ENCODE results near the gene INF2.
"Not testable (repeated sequence)": the region's sequence is repeated elsewhere in the genome, so short reads cannot be mapped to it uniquely, and the experiment has no call there.

The INF2 gene

DNA sequence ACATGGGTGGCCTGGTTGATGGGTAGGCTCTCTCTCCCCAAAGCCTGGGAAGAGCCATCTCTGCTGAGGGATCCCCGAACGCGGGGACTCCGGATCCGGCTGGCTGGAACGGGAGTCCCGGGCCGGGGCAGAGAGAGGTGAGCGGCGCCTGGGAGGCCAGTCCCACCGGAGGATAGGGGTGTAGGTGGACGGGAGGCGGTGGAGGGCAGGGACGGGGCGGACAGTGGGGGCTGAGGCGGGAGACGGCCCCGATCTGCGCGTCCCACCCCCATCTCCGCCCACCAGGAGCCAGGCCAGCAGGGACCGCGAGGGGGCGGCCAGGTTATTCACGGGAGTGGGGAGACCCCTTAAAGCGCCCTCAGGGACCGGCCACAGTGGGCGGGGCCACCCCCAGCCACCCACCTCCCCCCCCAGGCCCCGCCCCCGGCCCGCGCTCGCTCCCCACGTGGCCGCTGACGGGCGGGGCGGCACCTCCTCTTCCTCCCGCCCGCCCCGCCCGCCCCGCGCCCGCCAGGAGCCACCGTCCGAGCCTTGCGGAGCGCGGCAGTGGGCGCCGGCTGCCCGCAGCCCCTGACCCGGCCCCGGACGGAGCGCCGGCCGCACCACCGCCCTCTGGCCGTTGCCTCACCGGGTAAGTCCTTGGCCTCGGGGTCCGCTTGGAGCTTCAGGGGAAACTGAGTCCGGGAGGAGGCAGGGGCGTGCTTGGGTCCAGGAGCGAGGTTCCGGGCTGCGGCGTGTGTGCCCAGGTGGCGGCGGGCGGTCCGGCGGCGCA lies at the start of gene INF2:
TSS of gene INF2 (plus strand) at position 510 of the 772 bp plus-strand sequence. CDS start 11,748 bp downstream, outside the sequence.
- DNase-seq = no peak

DNA sequence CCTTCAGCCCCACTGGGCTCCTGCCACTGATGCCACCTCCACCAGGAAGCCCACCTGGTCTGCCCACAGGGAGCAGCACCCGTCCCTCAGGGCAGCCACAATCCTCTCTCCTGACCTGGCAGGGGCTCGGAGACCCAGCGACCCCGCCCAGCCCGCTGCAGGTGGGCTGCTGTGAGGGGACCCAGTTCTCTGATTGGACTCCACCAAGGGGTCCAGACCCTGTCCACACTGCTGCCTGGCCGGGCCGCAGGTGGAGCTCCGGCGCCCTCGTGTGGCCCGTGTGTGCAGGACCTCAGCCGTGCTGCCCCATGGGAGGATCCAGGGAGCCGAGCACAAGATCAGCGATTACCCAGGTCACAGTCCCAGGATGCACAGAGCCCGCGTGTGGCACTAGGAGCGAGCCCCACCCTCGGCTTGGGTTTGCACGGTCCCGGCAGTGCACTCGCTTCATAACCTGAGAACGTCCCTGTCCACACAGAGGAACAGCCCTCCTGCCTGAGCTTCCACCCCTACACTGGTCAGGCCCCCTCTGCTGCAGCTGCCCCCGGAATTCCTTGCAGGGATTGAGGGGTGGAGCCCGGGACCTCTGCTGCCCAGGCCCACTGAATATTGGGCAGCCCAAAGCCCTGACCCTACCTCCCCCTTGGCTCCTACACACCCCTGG lies 49.4 kb upstream of the INF2 start:
- DNase-seq = peak; percentile 77

DNA sequence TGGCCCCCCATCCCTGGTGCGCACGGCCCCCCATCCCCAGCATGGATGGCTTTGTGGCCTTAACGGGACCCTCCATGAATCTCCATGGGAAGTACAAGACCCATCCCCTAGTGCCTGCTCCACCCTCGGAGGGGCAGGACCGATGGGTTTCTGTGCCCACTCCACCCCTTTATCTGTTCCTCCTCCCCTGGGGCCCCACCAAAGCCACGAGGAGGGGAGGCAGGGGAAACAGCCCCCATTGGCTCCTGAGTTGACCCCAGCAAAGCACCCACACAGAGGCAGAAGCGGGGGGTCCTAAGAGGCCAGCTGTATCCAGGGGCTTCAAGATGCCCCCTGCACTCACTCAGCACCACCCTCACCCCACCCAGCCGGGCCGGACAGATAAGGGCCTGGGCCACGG lies 48.7 kb upstream of the INF2 start:
- DNase-seq = no peak

- no peak for DNase-seq
Observed at GRCh38 chr14:104641753-104642539, 47.5 kb upstream of the INF2 start.

DNA sequence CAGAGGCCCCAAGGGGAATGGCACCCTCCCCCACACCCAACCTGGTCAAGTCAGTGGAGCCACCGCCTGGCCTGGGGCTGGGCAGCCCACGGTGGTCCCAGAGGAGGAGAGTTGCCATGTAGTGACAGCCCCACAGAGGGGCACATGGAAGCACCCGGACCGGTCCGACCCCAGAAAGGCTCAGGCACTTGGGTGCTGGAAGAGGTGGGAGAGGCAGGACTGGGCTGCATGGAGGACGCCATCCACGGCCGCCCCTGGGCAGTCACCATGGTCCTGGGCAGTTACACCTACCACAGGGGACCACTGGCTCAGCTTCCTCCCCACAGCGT lies 46.9 kb upstream of the INF2 start:
- DNase-seq = no peak

DNA sequence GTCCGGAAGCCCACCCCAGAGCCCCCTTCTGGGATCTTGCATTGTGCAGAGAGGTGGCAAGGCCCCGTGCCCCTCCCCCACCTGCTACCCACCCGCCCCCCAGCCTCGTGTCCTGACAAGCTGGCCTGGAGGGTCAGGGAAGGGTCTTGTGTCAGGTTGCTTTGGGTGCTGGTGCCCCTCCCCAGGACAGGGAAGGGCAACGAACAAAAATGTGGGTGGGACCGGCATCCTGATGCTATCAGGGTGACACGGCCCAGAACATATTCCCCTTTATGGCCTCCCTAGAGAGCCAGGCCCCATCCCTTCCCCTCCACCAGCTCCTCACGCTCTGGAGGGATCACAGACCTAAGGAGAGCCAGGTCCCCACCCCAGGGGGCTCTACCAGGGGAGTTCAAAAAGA lies 46.1 kb upstream of the INF2 start:
- no peak for DNase-seq

- no peak for DNase-seq
Observed at GRCh38 chr14:104644091-104644635, 45.3 kb upstream of the INF2 start.

GRCh38 chr14:104644656-104645378 lies 44.6 kb upstream of the INF2 start:
- no peak for DNase-seq

- no peak for DNase-seq
Observed at GRCh38 chr14:104647467-104648043, 41.9 kb upstream of the INF2 start.

GRCh38 chr14:104650057-104650980 lies 39.1 kb upstream of the INF2 start:
- DNase-seq = peak; percentile 92

- no peak for DNase-seq
Observed at GRCh38 chr14:104650981-104651875, 38.2 kb upstream of the INF2 start.

DNA sequence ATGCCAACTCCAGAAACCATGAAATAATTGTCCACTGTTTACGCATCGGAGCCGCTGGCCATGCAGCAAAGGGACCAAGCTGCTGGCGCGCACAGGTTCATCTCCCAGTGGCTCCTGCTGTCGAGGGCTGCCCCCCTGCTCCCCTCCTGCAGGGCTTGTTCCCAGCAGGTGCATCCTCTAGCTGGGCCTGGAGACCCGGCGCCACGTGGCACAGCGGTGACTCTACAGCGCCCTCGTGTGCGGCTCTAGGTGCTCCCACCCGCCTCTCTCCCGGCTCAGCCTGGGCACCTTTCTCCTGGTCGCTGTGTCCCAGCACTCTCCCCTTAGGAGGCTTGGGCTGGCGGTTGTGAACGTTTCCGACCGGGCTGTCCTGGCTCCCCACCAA lies 37.5 kb upstream of the INF2 start:
- DNase-seq = no peak

- no peak for DNase-seq
Observed at GRCh38 chr14:104652386-104652785, 37.0 kb upstream of the INF2 start.

DNA sequence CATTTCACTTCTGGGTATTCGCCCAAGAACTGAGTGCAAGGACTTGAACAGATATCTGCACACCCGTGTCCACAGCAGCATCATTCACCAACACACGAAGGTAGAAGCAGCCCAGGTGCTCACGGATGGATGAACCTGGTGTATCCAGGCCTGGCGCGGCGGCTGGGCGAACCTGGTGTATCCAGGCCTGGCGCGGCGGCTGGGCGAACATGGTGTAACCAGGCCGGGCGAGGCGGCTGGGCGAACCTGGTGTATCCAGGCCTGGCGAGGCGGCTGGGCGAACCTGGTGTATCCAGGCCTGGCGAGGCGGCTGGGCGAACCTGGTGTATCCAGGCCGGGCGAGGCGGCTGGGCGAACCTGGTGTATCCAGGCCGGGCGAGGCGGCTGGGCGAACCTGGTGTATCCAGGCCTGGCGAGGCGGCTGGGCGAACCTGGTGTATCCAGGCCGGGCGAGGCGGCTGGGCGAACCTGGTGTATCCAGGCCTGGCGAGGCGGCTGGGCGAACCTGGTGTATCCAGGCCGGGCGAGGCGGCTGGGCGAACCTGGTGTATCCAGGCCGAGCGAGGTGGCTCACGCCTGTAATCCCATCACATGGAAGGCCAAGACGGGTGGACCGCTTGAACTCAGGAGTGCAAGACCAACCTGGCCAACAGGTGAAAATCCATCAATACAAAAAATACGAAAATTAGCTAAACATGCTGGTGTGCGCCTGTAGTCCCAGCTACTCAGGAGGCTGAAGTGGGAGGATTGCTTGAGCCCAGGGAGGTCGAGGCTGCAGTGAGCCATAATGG lies 36.1 kb upstream of the INF2 start:
- DNase-seq = not testable (repeated sequence)

DNA sequence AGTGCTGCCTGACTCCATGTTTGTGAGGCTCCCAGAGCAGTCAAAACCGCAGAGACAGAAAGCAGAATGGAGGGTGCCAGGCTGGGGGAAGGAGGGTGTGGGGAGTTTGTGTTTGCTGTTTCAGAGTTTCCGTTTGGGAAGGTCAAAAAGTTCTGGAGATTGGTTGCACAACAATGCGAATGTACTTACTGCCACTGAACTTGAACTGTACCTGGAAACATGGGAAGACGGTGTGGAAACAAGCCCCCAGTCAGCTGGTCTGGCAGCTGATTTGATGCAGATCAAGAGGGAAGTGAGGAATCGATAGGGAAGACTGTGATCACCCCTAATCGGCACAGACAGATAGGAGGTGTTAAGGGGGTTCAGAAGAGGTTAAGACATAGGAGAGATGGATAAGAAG lies 35.3 kb upstream of the INF2 start:
- DNase-seq = no peak

DNA sequence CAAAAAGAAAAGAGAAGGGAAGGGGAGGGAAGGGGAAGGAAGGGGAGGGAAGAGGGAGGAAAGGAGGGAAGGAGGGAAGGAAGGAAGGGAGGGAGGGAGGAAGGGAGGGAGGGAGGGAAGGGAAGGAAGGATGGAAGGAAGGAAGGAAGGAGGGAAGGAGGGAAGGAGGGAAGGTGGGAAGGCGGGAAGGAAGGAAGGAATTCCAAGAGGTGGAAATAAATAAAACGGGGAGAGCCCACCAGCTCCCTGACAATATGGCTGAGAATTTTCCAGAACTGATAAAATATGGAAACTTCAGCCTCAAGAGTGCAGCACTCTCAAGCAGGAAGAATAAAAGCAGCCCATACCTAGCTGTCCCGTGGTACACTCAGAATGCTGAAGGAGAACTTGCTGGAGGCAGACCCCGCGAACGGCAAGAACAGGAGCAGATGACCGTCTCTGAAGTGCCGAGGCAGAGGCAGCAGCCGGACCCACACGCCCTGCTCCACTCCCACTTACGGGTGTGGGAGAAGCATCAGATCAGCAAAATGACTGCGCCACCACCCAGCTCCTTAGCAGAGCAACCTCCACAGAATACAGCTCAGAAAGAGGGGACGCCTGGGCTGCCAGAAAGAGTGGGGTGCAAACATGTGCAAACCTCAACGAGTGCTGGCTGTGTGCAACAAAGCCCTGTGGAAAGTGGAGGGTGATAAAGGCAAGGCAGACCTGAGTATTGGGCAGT lies 34.1 kb upstream of the INF2 start:
- no peak for DNase-seq

DNA sequence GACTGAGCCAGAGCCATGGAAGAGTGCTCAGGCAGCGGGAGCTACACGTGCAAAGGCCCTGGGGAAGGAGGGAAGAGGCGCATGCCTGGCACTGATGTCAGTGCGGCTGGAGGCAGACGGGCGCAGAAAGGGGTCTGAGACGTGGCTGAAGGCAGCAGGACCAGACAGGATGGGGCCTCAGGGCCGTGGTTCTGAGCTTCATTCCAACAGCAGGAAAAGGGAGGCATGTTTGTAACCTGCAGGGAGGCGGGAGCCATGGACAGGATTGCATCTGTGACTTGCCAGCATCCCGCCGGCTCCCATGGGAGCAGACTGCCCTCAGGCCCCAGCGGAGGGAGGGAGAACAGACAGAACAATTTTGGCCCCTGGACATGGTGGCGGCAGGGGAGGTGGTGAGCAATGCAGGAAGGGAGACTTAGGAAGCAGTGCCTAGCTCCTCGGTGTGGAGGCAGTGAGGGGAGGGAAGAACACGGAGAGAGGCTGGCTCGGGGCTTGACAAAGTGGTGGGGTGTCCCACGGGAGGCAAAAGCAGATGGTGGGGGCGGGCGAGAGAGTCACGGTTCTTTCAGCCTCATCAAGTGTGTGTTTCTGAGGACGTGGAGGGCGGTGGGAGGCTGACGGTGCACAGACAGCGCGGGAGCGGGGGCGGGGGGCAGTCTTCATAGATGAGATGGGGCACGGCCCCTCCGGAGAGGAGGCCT lies 33.3 kb upstream of the INF2 start:
- no peak for DNase-seq

DNA sequence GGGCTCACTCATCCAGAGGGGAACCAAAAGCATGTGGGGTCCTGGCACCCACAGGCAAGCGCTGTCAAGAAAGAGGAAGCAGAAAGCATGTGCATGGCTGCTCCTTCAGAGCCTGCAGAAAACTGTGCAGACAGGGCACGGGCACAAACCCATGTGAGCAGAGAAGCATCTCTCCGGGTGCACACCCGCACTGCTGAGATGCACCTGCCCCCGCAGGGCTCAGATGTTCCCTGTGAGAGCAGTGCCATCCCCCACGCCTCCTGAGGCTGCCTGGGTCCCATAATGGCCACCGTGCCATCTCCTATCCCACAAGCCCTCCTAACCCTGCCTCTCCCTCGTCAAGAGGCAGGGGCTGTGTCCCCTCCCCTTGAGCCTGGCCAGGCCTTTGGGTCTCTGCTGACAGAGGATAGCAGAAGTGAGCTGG lies 32.3 kb upstream of the INF2 start:
- DNase-seq = no peak
